IMR-90 (cell line): Measurements from ENCODE around the gene CCR6. TPM values are rescaled to one million over a fixed set of nuclear protein-coding genes. Genes with fewer than 3 reads are reported as not detected.

ENCODE experiments used
- ATAC-seq: fragments of 200-7000 bp; cut with Tn5 transposase; 2 replicates; pipeline ENCODE4 v1.9.1; 2020; ENCODE audit warnings: low read depth, mild to moderate bottlenecking, moderate library complexity
- BruUV-seq: library from RNA; stranded (reverse); fragments of 400-500 nt; replicated peaks from 2 replicates; lab custom pipeline; 2021; lab: Mats Ljungman, UMichigan
- CTCF ChIA-PET: fragments of 300-600 bp; formaldehyde crosslinking; extraction: SDS; loops from one replicate; lab custom pipeline; 2021; ENCODE audit warnings: antibody characterized with exemption; lab: Yijun Ruan, JAX
- POLR2A ChIA-PET: fragments of 300-600 bp; sonication (Branson Sonifier 250); formaldehyde crosslinking; loops from one replicate; lab custom pipeline; 2022; ENCODE audit warnings: antibody characterized with exemption; ENCODE audit not compliant: unreplicated experiment; lab: Charles Lee
- DNase-seq: peaks from one replicate; pipeline ENCODE4 v3.0.0; 2013
- H2AFZ ChIP-seq: replicated peaks from 2 replicates; pipeline ENCODE3; 2013; ENCODE audit warnings: low read length, mild to moderate bottlenecking; ENCODE audit not compliant: poor library complexity
- H2AK5ac ChIP-seq: 2 replicates; pipeline ENCODE4 v1.6.1; 2013; ENCODE audit warnings: low read depth, low read length, inconsistent platforms
- H2AK9ac ChIP-seq: replicated peaks from 2 replicates; pipeline ENCODE3; 2013; ENCODE audit warnings: mild to moderate bottlenecking, low read depth, low read length, moderate library complexity; ENCODE audit not compliant: poor library complexity
- H2BK120ac ChIP-seq: 2 replicates; pipeline ENCODE4 v1.6.1; 2013; ENCODE audit warnings: low read depth, low read length, inconsistent platforms
- H2BK15ac ChIP-seq: 3 replicates; pipeline ENCODE4 v1.6.1; 2013; ENCODE audit warnings: low read depth, low read length, inconsistent platforms
- H2BK20ac ChIP-seq: 2 replicates; pipeline ENCODE4 v1.6.1; 2013; ENCODE audit warnings: low read depth, mild to moderate bottlenecking, inconsistent platforms, low read length, moderate library complexity
- H2BK5ac ChIP-seq: 2 replicates; pipeline ENCODE4 v1.6.1; 2013; ENCODE audit warnings: mild to moderate bottlenecking, low read depth, low read length, inconsistent platforms; ENCODE audit not compliant: poor library complexity, severe bottlenecking
- H3K14ac ChIP-seq: replicated peaks from 2 replicates; pipeline ENCODE4 v1.6.1; 2013; ENCODE audit warnings: low read depth, low read length, inconsistent platforms
- H3K18ac ChIP-seq: 2 replicates; pipeline ENCODE4 v1.6.1; 2013; ENCODE audit warnings: low read depth, low read length, control low read depth
- H3K23ac ChIP-seq: 2 replicates; pipeline ENCODE4 v1.6.1; 2013; ENCODE audit warnings: low read depth, low read length, inconsistent platforms
- H3K27ac ChIP-seq: 2 replicates; pipeline ENCODE4 v1.5.1; 2013; ENCODE audit warnings: mild to moderate bottlenecking, control low read depth, low read length; ENCODE audit not compliant: insufficient read depth
- H3K27me3 ChIP-seq: 2 replicates; pipeline ENCODE4 v1.6.1; 2013; ENCODE audit warnings: low read length; ENCODE audit not compliant: control insufficient read depth, insufficient read depth
- H3K36me3 ChIP-seq: 2 replicates; pipeline ENCODE4 v1.6.1; 2013; ENCODE audit warnings: low read length, mixed read lengths; ENCODE audit not compliant: control insufficient read depth, insufficient read depth
- H3K4ac ChIP-seq: 2 replicates; pipeline ENCODE4 v1.6.1; 2013; ENCODE audit warnings: low read depth, low read length, inconsistent platforms
- H3K4me1 ChIP-seq: 2 replicates; pipeline ENCODE4 v1.6.1; 2013; ENCODE audit warnings: low read length, mixed read lengths; ENCODE audit not compliant: control insufficient read depth, insufficient read depth
- H3K4me2 ChIP-seq: 2 replicates; pipeline ENCODE4 v1.6.1; 2013; ENCODE audit warnings: low read depth, mild to moderate bottlenecking, control low read depth, low read length, moderate library complexity
- H3K4me3 ChIP-seq: 2 replicates; pipeline ENCODE4 v1.5.1; 2013; ENCODE audit warnings: low read depth, mild to moderate bottlenecking, control low read depth, low read length, moderate library complexity; ENCODE audit not compliant: insufficient read depth
- H3K56ac ChIP-seq: 2 replicates; pipeline ENCODE4 v1.6.1; 2013; ENCODE audit warnings: low read length, inconsistent platforms; ENCODE audit not compliant: insufficient read depth; ENCODE audit errors: extremely low read depth
- H3K79me1 ChIP-seq, 2 experiments: 2 replicates each; pipeline ENCODE4 v1.6.1; 2013; ENCODE audit warnings: low read length in 2 of 2, inconsistent platforms in 1 of 2, low read depth in 1 of 2
- H3K9ac ChIP-seq: 2 replicates; pipeline ENCODE4 v1.6.1; 2013; ENCODE audit warnings: low read depth, low read length, control low read depth
- H3K9me1 ChIP-seq: 2 replicates; pipeline ENCODE4 v1.6.1; 2013; ENCODE audit warnings: low read length, inconsistent platforms; ENCODE audit not compliant: insufficient read depth
- H3K9me3 ChIP-seq: 2 replicates; pipeline ENCODE4 v1.6.1; 2013; ENCODE audit warnings: low read length; ENCODE audit not compliant: control insufficient read depth, insufficient read depth
- H4K20me1 ChIP-seq: 2 replicates; pipeline ENCODE4 v1.6.1; 2013; ENCODE audit warnings: low read length, inconsistent platforms; ENCODE audit not compliant: insufficient read depth
- H4K5ac ChIP-seq: 2 replicates; pipeline ENCODE4 v1.6.1; 2013; ENCODE audit warnings: mild to moderate bottlenecking, low read depth, low read length, control low read depth
- H4K8ac ChIP-seq, 2 experiments: 2 replicates each; pipeline ENCODE4 v1.6.1; 2013; ENCODE audit warnings: low read depth in 2 of 2, low read length in 2 of 2, control low read depth in 1 of 2, inconsistent platforms in 1 of 2
- H4K91ac ChIP-seq: 2 replicates; pipeline ENCODE4 v1.6.1; 2013; ENCODE audit warnings: low read depth, low read length, inconsistent platforms; ENCODE audit not compliant: insufficient read depth
- CHD1 ChIP-seq: IDR thresholded peaks from 2 replicates; pipeline ENCODE4 v1.6.1; 2012; ENCODE audit warnings: low read depth, low read length, improper control_type of control experiment
- MAFK ChIP-seq: IDR thresholded peaks from 2 replicates; pipeline ENCODE4 v1.6.1; 2012; ENCODE audit warnings: low read depth, low read length, improper control_type of control experiment
- MAZ ChIP-seq: IDR thresholded peaks from 2 replicates; pipeline ENCODE4 v1.6.1; 2012; ENCODE audit warnings: low read depth, mild to moderate bottlenecking, low read length, improper control_type of control experiment, moderate library complexity, borderline replicate concordance
- MXI1 ChIP-seq: IDR thresholded peaks from 2 replicates; pipeline ENCODE4 v1.6.1; 2012; ENCODE audit warnings: low read depth, mild to moderate bottlenecking, low read length, moderate library complexity, borderline replicate concordance
- POLR2A ChIP-seq: IDR thresholded peaks from 2 replicates; pipeline ENCODE4 v1.6.1; 2012; ENCODE audit warnings: mild to moderate bottlenecking, low read depth, low read length
- RAD21 ChIP-seq: IDR thresholded peaks from 2 replicates; pipeline ENCODE4 v1.6.1; 2012; ENCODE audit warnings: low read length, improper control_type of control experiment
- RFX5 ChIP-seq: IDR thresholded peaks from 2 replicates; pipeline ENCODE4 v1.8.0; 2012; ENCODE audit warnings: low read depth, mild to moderate bottlenecking, low read length, moderate library complexity
- USF2 ChIP-seq: fragments of 150-350 bp; IDR thresholded peaks from 2 replicates; pipeline ENCODE4 v1.6.1; 2017; ENCODE audit warnings: mild to moderate bottlenecking, antibody characterized with exemption, low read length, low read depth
- WGBS, 2 experiments: methylation state at CpG; one replicate each; pipeline versions ENCODE4 v1.1.5 to v1.1.7; 2013; ENCODE audit warnings: missing lambda C conversion rate in 2 of 2; ENCODE audit not compliant: insufficient read length in 1 of 2; ENCODE audit errors: extremely low coverage in 2 of 2; 5-methylcytosine and 5-hydroxymethylcytosine counted together
- dilution Hi-C: fragments of 300-500 bp; cut with HindIII; formaldehyde crosslinking; loops from one replicate; pipeline ENCODE4 v1.14.3; 2018; ENCODE audit warnings: low sequenced_read_pairs; ENCODE audit not compliant: unreplicated experiment
- in situ Hi-C: fragments of 300-500 bp; cut with MboI; formaldehyde crosslinking; loops from 3 replicates; pipeline ENCODE4 v1.14.3; 2019; ENCODE audit warnings: low sequenced_read_pairs, inconsistent platforms, mixed read lengths
- intact Hi-C: fragments of 100-400 bp; cut with micrococcal nuclease; formaldehyde crosslinking; loops from 2 replicates; pipeline ENCODE4 v1.10.0; 2022
- polyA plus RNA-seq, 3 experiments: library from polyadenylated mRNA; depleted of rRNA; stranded (reverse); fragments of >200 nt; gene quantifications; 2 replicates each; pipeline ENCODE4 v1.2.3, GENCODE V29; 2012; ENCODE audit warnings: low replicate concordance in 1 of 3
- total RNA-seq: library from RNA; depleted of rRNA; stranded (reverse); fragments of >200 nt; gene quantifications from 2 replicates; pipeline ENCODE4 v1.2.3, GENCODE V29; 2012
- TF ChIP-seq, protein P1 (sequence below): fragments of 150-350 bp; IDR thresholded peaks from 2 replicates; pipeline ENCODE4 v1.6.1; 2016; ENCODE audit warnings: low read depth, mild to moderate bottlenecking, low read length, moderate library complexity, borderline replicate concordance

The CCR6 gene
- total and polyA plus RNA-seq, 2 of the 4 experiments (the other 2 are of a cell fraction) = not detected

DNA sequence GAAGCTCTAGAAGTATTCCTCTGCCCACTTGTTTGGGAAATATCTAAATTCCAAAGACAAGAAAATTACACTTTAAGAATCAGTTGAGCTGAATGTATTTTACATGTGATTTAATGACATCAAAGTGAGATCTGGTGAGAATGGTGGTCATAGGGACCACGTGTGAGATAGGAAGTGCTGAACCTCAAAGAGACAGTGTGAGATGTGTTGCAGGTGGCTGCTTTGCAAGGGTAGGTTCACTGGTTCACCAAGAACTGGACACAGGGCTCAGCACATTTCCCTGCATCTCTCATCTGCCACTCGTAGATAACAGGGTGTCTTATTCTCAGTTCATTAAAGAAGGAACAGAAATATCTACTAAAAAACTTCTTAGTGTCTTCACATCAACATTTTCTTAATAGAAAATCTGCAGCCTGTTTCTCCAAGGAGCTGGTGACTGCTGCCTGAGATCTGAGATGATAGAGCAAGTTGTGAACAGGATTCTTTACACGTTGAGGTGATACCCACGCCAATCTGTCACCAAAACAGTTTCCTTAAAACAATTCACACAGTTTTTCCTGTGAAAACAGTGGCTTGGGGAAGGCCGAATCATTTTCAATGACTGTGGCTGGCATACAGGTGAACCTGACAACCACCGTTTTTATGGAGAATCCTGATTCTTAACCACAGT lies 7.2 kb downstream of the CCR6 start:
- H3K18ac ChIP-seq = no peak overlapping the region
- no peaks in the 10 kb centered on the region for H4K20me1 ChIP-seq
- WGBS, 2 experiments = no CpG with 5 or more reads among the region's 6 CpGs
- H3K23ac ChIP-seq = no peak overlapping the region
- no peak overlapping the region for H3K9ac ChIP-seq
- H2BK120ac ChIP-seq = no peak overlapping the region
- no peak overlapping the region for H3K27ac ChIP-seq
- H4K8ac ChIP-seq = no peak overlapping the region
- ChIA-PET POLR2A (no interaction called here), CTCF (no interaction called here)
- H3K4me1 ChIP-seq = no peaks in the 10 kb centered on the region
- H4K91ac ChIP-seq = no peak overlapping the region
- DNase-seq (no peak), ATAC-seq (no peak)
- H3K9me3 ChIP-seq = peaks cover 16% of the 10 kb centered on the region
- H3K14ac ChIP-seq = no peak overlapping the region
- no peak overlapping the region for H2AFZ ChIP-seq
- no peak overlapping the region for H4K5ac ChIP-seq
- no peak overlapping the region for H2BK20ac ChIP-seq
- H2BK15ac ChIP-seq = no peak overlapping the region
- H2AK5ac ChIP-seq = no peak overlapping the region
- no peak overlapping the region for H3K4ac ChIP-seq
- H3K9me1 ChIP-seq = no peaks in the 10 kb centered on the region
- H2BK5ac ChIP-seq = no peak overlapping the region
- no peak for TF ChIP-seq USF2
- TF ChIP-seq MAFK = no peak
- TF ChIP-seq MAZ = no peak
- no peak for TF ChIP-seq RFX5
- TF ChIP-seq RAD21 = no peak
- TF ChIP-seq, protein P1, sequence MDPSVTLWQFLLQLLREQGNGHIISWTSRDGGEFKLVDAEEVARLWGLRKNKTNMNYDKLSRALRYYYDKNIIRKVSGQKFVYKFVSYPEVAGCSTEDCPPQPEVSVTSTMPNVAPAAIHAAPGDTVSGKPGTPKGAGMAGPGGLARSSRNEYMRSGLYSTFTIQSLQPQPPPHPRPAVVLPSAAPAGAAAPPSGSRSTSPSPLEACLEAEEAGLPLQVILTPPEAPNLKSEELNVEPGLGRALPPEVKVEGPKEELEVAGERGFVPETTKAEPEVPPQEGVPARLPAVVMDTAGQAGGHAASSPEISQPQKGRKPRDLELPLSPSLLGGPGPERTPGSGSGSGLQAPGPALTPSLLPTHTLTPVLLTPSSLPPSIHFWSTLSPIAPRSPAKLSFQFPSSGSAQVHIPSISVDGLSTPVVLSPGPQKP = no peak
- no peak for TF ChIP-seq CHD1
- no peak for TF ChIP-seq MXI1
- no peak for TF ChIP-seq POLR2A
- no peak overlapping the region for H3K4me2 ChIP-seq
- no peak overlapping the region for H2AK9ac ChIP-seq
- H3K27me3 ChIP-seq = no peaks in the 10 kb centered on the region
- no peaks in the 10 kb centered on the region for H3K36me3 ChIP-seq
- H3K4me3 ChIP-seq = no peak overlapping the region
- dilution Hi-C loops = no loop called here
- H3K79me1 ChIP-seq = no peaks in the 10 kb centered on the region
- BruUV-seq = no TSS peak
- no peak overlapping the region for H3K56ac ChIP-seq
- intact Hi-C loops = no loop called here
- in situ Hi-C loops = no loop called here
